ENCODE data around the gene TNFRSF8. TPM values are rescaled to one million over a fixed set of nuclear protein-coding genes. Genes with fewer than 3 reads are reported as not detected.

Gene TNFRSF8
- polyA plus RNA-seq, 1 of the 3 experiments (the other 2 are of a cell fraction): 0.07 TPM

GRCh38 chr1:12102066-12102465 lies 39.0 kb downstream of the TNFRSF8 start:
- DNase-seq: no peak
- Histone ChIP-seq H3K36me3 (replicated peaks in 1 of 2; ENCODE audit: control insufficient read depth in 1 of 2, insufficient read depth in 2 of 2, low read length in 1 of 2) (no peaks in the 10 kb centered on the region), H3K79me2 (ENCODE audit: insufficient read depth) (no peaks in the 10 kb centered on the region), H3K9ac (no peak overlapping the region), H3K9me2 (no peaks in the 10 kb centered on the region), H3F3A (replicated peaks; ENCODE audit: insufficient read depth) (no peaks in the 10 kb centered on the region), H3K4me3 (ENCODE audit: low read depth in 2 of 2, low read length in 1 of 2) (no peak overlapping the region), H4K20me1 (ENCODE audit: insufficient read depth) (no peaks in the 10 kb centered on the region), H2AFZ (ENCODE audit: low read depth) (no peak overlapping the region), H3K9me3 (no peaks in the 10 kb centered on the region), H3K27ac (ENCODE audit: low read depth in 2 of 2, low read length in 1 of 2) (no peak overlapping the region), H3K4me2 (no peak overlapping the region), H3K27me3 (ENCODE audit: insufficient read depth) (peaks cover 7% of the 10 kb centered on the region; the same call in 1 of the 2 replicates), H3K4me1 (ENCODE audit: control insufficient read depth in 1 of 2, insufficient read depth in 2 of 2, low read depth in 1 of 2, low read length in 1 of 2) (no peaks in the 10 kb centered on the region; a peak in 1 of 4 replicates)
- WGBS (ENCODE audit: low lambda C conversion rate): 80% methylated on average over 10 of the region's 10 CpGs
- no peak for TF ChIP-seq RXRA (IDR thresholded peaks at IDR 0.05; ENCODE audit: borderline replicate concordance, low read depth)
- ChIA-PET POLR2A (no interaction called here), CTCF (interaction anchor here (0.7 to 5.6 kb wide), 5 partner anchors 13 to 106 kb away, joined by 3 to 35 read pairs (median 3); no protein-coding TSS in a partner anchor)

DNA sequence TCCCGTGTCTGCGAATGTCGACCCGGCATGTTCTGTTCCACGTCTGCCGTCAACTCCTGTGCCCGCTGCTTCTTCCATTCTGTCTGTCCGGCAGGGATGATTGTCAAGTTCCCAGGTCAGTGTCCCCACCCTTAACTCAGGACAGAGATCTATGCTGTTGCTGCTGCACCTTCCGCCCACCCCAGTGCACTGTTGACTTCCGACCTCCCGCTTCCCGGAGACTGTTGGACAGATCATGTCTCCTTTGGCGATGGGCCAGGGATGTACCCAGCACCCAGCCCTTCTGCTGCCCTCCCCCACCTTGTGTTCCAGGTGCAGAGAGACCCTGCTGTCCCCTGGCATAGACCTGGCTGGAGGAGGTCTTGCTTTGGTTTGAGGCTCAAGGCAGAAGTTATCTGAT lies 41.3 kb downstream of the TNFRSF8 start:
- H3K9me2 ChIP-seq: no peaks in the 10 kb centered on the region
- no peaks in the 10 kb centered on the region for H3K79me2 ChIP-seq (ENCODE audit: insufficient read depth)
- no peak overlapping the region for H3K4me3 ChIP-seq (ENCODE audit: low read depth in 2 of 2, low read length in 1 of 2)
- no peaks in the 10 kb centered on the region for H3K9me3 ChIP-seq
- POLR2A ChIA-PET: no interaction called here
- H2AFZ ChIP-seq (ENCODE audit: low read depth): no peak overlapping the region
- no peaks in the 10 kb centered on the region for H4K20me1 ChIP-seq (ENCODE audit: insufficient read depth)
- TF ChIP-seq FOXJ3 (CRISPR knock-in tag; IDR thresholded peaks at IDR 0.05) (no peak), RXRA (IDR thresholded peaks at IDR 0.05; ENCODE audit: borderline replicate concordance, low read depth) (no peak), TCF12 (IDR thresholded peaks at IDR 0.05) (no peak)
- no peak overlapping the region for H3K4me2 ChIP-seq
- H3K36me3 ChIP-seq (replicated peaks in 1 of 2; ENCODE audit: control insufficient read depth in 1 of 2, insufficient read depth in 2 of 2, low read length in 1 of 2): no peaks in the 10 kb centered on the region
- H3K27ac ChIP-seq (ENCODE audit: low read depth in 2 of 2, low read length in 1 of 2): no peak overlapping the region
- no peak overlapping the region for H3K9ac ChIP-seq
- CTCF ChIA-PET: interaction anchor here (5.6 kb wide), 1 partner anchor 20 kb away, joined by 35 read pairs; no protein-coding TSS in a partner anchor
- H3K27me3 ChIP-seq (ENCODE audit: insufficient read depth): peaks cover 7% of the 10 kb centered on the region; the same call in 1 of the 2 replicates
- no peak for DNase-seq
- H3F3A ChIP-seq (replicated peaks; ENCODE audit: insufficient read depth): no peaks in the 10 kb centered on the region
- 45% methylated on average over 9 of the region's 13 CpGs for WGBS (ENCODE audit: low lambda C conversion rate)
- H3K4me1 ChIP-seq (ENCODE audit: control insufficient read depth in 1 of 2, insufficient read depth in 2 of 2, low read depth in 1 of 2, low read length in 1 of 2): no peaks in the 10 kb centered on the region; a peak in 1 of 4 replicates

GRCh38 chr1:12106153-12106552 lies 43.0 kb downstream of the TNFRSF8 start:
- TF ChIP-seq TAF1 (IDR thresholded peaks at IDR 0.05; ENCODE audit: borderline replicate concordance, low read depth, low read length): no peak
- no peak for TF ChIP-seq JUND (IDR thresholded peaks at IDR 0.05)
- no peak for TF ChIP-seq RFX5 (IDR thresholded peaks at IDR 0.05; ENCODE audit: low read length)
- no peak for TF ChIP-seq RAD21 (IDR thresholded peaks at IDR 0.05; ENCODE audit: low read length)
- TF ChIP-seq YY1 (IDR thresholded peaks at IDR 0.05; ENCODE audit: low read depth): no peak
- TF ChIP-seq, protein P1, sequence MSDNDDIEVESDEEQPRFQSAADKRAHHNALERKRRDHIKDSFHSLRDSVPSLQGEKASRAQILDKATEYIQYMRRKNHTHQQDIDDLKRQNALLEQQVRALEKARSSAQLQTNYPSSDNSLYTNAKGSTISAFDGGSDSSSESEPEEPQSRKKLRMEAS (IDR thresholded peaks at IDR 0.05; ENCODE audit: low read depth): no peak
- Histone ChIP-seq H3K4me2 (no peak overlapping the region), H4K20me1 (ENCODE audit: insufficient read depth) (no peaks in the 10 kb centered on the region), H3K9me3 (no peaks in the 10 kb centered on the region), H3F3A (replicated peaks; ENCODE audit: insufficient read depth) (no peaks in the 10 kb centered on the region), H3K27ac (ENCODE audit: low read depth in 2 of 2, low read length in 1 of 2) (no peak overlapping the region), H3K4me3 (ENCODE audit: low read depth in 2 of 2, low read length in 1 of 2) (no peak overlapping the region), H3K36me3 (replicated peaks in 1 of 2; ENCODE audit: control insufficient read depth in 1 of 2, insufficient read depth in 2 of 2, low read length in 1 of 2) (no peaks in the 10 kb centered on the region), H3K9ac (no peak overlapping the region), H3K79me2 (ENCODE audit: insufficient read depth) (no peaks in the 10 kb centered on the region), H3K9me2 (no peaks in the 10 kb centered on the region), H2AFZ (ENCODE audit: low read depth) (no peak overlapping the region), H3K27me3 (ENCODE audit: insufficient read depth) (peaks cover 7% of the 10 kb centered on the region; the same call in 1 of the 2 replicates), H3K4me1 (ENCODE audit: control insufficient read depth in 1 of 2, insufficient read depth in 2 of 2, low read depth in 1 of 2, low read length in 1 of 2) (no peaks in the 10 kb centered on the region; a peak in 1 of 4 replicates)
- POLR2A ChIA-PET: no interaction called here
- 57% methylated on average over 5 of the region's 5 CpGs for WGBS (ENCODE audit: low lambda C conversion rate)
- no peak for DNase-seq
- CTCF ChIA-PET: interaction anchor here (0.7 to 4.9 kb wide), 11 partner anchors 12 to 342 kb away, joined by 3 to 26 read pairs (median 4); no protein-coding TSS in a partner anchor
